Right cardiac atrium (tissue), 5 donors: ENCODE data around the gene IPO9. TPM values are rescaled to one million over a fixed set of nuclear protein-coding genes. Genes with fewer than 3 reads are reported as not detected.

Experiments used
- ATAC-seq, 2 donors: fragments of 200-7000 bp; cut with Tn5 transposase; one replicate each; pipeline versions ENCODE4 v1.8.0 to v1.9.1; 2020; ENCODE audit warnings: moderate library complexity in 2 of 2, mild to moderate bottlenecking in 1 of 2
- DNase-seq, 3 donors: peaks; one replicate each; pipeline ENCODE4 v3.0.0-alpha.2; 2020
- H3K27ac ChIP-seq: one replicate; pipeline ENCODE4 v1.5.1; 2013; ENCODE audit warnings: mild to moderate bottlenecking, low read length, control low read depth, moderate library complexity
- H3K27me3 ChIP-seq: one replicate; pipeline ENCODE4 v1.6.1; 2013; ENCODE audit not compliant: control insufficient read depth, insufficient read depth
- H3K4me1 ChIP-seq: one replicate; pipeline ENCODE4 v1.6.1; 2013; ENCODE audit warnings: low read length; ENCODE audit not compliant: control insufficient read depth, insufficient read depth
- H3K4me3 ChIP-seq: one replicate; pipeline ENCODE4 v1.5.1; 2013; ENCODE audit warnings: low read length, control low read depth
- H3K9me3 ChIP-seq: one replicate; pipeline ENCODE4 v1.6.1; 2013; ENCODE audit warnings: low read length; ENCODE audit not compliant: control insufficient read depth
- WGBS: extraction: QIAGEN DNeasy Blood & Tissue Kit; methylation state at CpG from one replicate; pipeline ENCODE4 v1.1.7; 2013; 5-methylcytosine and 5-hydroxymethylcytosine counted together
- intact Hi-C, 4 donors: fragments of 100-400 bp; cut with DNase I; formaldehyde crosslinking; loops; one replicate each; pipeline versions ENCODE4 v1.11.0 to v1.14.0; 2022 to 2023
- long read RNA-seq, 4 donors: library from polyadenylated mRNA; unstranded; transcript quantifications; one replicate each; pipeline ENCODE4 v2.0.0, GENCODE V29; 2020 to 2021
- polyA plus RNA-seq: library from polyadenylated mRNA; stranded (reverse); fragments of 200-250 nt; gene quantifications from one replicate; pipeline ENCODE4 v1.2.3, GENCODE V29; 2013
- total RNA-seq, 4 donors: library from RNA; stranded (reverse); fragmentation: NEBNext Ultra II Directional; extraction: Animal tissue kit (Norgen Biotek cat#: 25700); gene quantifications; one replicate each; pipeline ENCODE4 v1.2.1, GENCODE V29; 2021
- donor health status: healthy with polysubstance abuse.
- donor health status: DM: no; HTN: yes; CAD: no.
- donor health status: DM: no; HTN: no; CAD: no.
- donor health status: DM: no; HTN: yes; CAD: no; lungs with severe emphysema.
- donor health status: DM: yes; HTN: yes; CAD: no.

The IPO9 gene
- total RNA-seq = 10 to 100 TPM; 21.7 to 27.9 (median 24.6) TPM
- polyA plus RNA-seq = 10.3 TPM
- long read RNA-seq, donor 1, full-length matches to known transcripts = 8 of 27 reads
- long read RNA-seq, donor 1, partial matches to known transcripts = 11 of 27 reads
- long read RNA-seq, donor 1, other reads (novel, unspliced or antisense) = 8 of 27 reads
- long read RNA-seq, donor 2, full-length matches to known transcripts = 8 of 13 reads
- long read RNA-seq, donor 2, partial matches to known transcripts = 2 of 13 reads
- long read RNA-seq, donor 2, other reads (novel, unspliced or antisense) = 3 of 13 reads
- long read RNA-seq, donor 3, full-length matches to known transcripts = 24 of 50 reads
- long read RNA-seq, donor 3, partial matches to known transcripts = 9 of 50 reads
- long read RNA-seq, donor 3, other reads (novel, unspliced or antisense) = 17 of 50 reads
- long read RNA-seq, donor 4, full-length matches to known transcripts = 8 of 11 reads
- long read RNA-seq, donor 4, partial matches to known transcripts = 3 of 11 reads
- long read RNA-seq, donor 4, other reads (novel, unspliced or antisense) = 0 of 11 reads

DNA sequence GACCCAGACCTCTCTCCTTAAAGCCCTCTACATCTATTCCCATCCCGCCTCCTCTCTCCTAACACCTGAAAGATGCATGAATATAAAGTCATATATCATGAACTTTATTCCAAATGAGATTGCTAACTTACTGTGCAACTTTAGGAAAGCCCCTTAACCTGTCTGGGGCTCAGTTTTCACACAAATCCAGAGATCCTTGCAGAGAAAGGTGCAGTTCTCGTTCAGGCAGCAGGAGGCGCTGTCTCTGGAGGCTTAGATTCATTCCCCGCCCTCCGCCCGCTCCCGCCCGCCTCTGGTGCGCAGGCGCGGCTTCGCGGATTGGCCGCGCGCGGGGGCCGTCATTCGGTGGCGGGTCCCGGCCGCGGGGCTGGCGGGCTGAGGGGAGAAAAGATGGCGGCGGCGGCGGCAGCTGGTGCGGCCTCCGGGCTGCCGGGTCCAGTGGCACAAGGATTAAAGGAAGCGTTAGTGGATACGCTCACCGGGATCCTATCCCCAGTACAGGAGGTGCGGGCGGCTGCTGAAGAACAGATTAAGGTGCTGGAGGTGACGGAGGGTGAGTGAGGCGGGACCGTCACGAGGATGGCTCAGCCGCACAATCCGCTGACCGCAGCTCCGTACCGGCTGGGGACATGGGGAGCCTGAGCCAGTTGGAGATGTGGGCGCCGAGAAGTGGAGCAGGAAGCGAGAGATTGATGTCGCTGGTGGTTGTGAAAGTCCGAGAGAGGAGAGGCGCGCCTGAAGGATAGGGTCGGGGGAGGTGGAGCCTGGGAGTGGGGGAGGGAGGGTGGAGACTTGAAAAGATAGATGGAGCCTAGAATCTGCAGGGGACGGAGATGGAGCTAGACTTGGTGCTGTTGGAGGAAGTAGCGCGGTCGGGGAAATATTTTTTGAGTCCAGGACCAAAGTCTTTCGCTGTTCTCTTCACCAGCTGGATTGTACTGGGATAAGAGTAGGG lies at the start of gene IPO9:
Gene IPO9 (plus strand): TSS at position 338 of the 955 bp plus-strand sequence. CDS start 53 bp downstream, at position 391.
- Histone ChIP-seq H3K4me1 (no peaks in the 10 kb centered on the region), H3K4me3 (peak within 1 kb of the TSS; percentile 88), H3K9me3 (no peaks in the 10 kb centered on the region), H3K27me3 (no peaks in the 10 kb centered on the region), H3K27ac (peak within 1 kb of the TSS; percentile 85)
- intact Hi-C loops = no loop called here
- under 1% methylated on average over 58 of the region's 58 CpGs for WGBS
- ATAC-seq = peak; percentile 95 to 96
- DNase-seq = peak; percentile 93 to 98 (median 97)

DNA sequence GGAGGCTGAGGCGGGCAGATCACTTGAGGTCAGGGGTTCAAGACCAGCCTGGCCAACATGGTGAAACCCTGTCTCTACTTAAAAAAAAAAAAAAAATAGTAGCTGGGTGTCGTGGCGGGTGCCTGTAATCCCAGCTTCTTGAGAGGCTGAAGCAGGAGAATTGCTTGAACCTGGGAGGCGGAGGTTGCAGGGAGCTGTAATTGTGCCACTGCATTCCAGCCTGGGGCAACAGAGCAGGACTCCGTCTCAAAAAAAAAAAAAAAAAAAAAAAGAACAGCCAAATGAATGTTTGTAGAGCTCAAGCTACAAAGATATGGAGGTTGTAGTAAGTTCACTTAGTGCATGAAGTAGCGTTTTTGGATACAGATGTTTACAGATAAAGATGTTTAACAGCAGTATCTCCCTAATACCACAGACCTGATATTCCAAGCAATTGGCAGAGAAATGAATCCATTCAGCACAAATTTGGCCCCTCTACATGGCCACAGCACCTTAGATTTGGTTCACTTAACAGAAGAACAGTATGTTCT lies 49.5 kb upstream of the IPO9 start:
- Histone ChIP-seq H3K27me3 (no peaks in the 10 kb centered on the region), H3K4me3 (no peak overlapping the region), H3K27ac (peak overlapping the region; percentile 65), H3K4me1 (peaks cover 5% of the 10 kb centered on the region), H3K9me3 (no peaks in the 10 kb centered on the region)
- DNase-seq (no peak), ATAC-seq (peak in 1 of 2 donors; percentile 42)
- WGBS = 73% methylated on average over 6 of the region's 6 CpGs
- intact Hi-C loops = no loop called here

DNA sequence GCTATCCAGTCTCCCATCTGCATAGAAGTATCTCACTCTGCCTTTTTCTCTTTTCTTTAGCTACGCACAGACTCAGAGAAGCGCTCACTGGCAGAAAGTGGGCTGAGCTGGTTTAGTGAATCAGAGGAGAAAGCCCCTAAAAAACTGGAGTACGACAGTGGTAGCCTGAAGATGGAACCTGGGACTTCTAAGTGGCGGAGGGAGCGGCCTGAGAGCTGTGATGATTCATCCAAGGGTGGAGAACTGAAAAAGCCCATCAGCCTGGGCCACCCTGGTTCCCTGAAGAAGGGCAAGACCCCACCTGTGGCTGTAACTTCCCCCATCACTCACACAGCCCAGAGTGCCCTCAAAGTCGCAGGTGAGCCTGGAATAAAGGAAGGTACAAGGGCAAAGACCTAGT lies 48.0 kb upstream of the IPO9 start:
- intact Hi-C loops = no loop called here
- H3K27ac ChIP-seq = peak overlapping the region; percentile 38
- WGBS = 95% methylated on average over 6 of the region's 6 CpGs
- H3K27me3 ChIP-seq = no peaks in the 10 kb centered on the region
- ATAC-seq (no peak), DNase-seq (no peak)
- H3K4me1 ChIP-seq = peaks cover 2% of the 10 kb centered on the region
- no peak overlapping the region for H3K4me3 ChIP-seq
- no peaks in the 10 kb centered on the region for H3K9me3 ChIP-seq

DNA sequence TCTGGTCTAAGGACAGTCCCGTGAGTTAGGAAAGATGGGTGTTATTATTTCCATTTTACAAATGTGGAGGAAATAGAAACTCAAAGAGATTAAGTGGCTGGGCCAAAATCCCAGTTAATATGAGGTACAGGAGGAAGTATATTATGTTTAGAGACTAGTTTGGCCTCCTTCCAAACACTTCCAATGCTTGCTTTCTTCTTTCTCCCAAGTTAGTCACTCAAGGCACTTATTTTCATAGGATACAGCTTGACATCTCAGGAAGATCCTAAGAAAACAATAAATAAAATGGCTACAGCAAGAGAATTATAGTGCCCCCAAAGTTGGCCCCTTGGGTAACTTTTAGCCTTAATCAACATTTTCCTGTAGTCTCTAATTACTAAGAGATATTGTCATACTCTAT lies 47.5 kb upstream of the IPO9 start:
- H3K27me3 ChIP-seq = no peaks in the 10 kb centered on the region
- DNase-seq = no peak
- 45% methylated on average over 1 of the region's 1 CpG for WGBS
- intact Hi-C loops = no loop called here
- H3K4me3 ChIP-seq = no peak overlapping the region
- H3K27ac ChIP-seq = no peak overlapping the region
- no peak for ATAC-seq
- H3K9me3 ChIP-seq = no peaks in the 10 kb centered on the region
- H3K4me1 ChIP-seq = peaks cover 2% of the 10 kb centered on the region

DNA sequence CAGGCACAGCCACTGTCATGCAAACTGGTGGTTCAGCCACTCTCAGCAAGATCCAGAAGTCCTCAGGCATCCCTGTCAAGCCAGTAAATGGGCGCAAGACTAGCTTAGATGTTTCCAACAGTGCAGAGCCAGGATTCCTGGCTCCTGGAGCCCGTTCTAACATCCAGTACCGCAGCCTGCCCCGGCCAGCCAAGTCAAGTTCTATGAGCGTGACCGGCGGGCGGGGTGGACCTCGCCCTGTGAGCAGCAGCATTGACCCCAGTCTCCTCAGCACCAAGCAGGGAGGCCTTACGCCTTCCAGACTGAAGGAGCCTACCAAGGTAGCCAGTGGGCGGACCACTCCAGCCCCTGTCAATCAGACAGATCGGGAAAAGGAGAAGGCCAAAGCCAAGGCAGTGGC lies 46.6 kb upstream of the IPO9 start:
- H3K27me3 ChIP-seq = no peaks in the 10 kb centered on the region
- H3K4me1 ChIP-seq = peaks cover 2% of the 10 kb centered on the region
- intact Hi-C loops = no loop called here
- 98% methylated on average over 12 of the region's 12 CpGs for WGBS
- no peak overlapping the region for H3K4me3 ChIP-seq
- DNase-seq (peak in 1 of 3 donors; percentile 59), ATAC-seq (no peak)
- H3K9me3 ChIP-seq = no peaks in the 10 kb centered on the region
- H3K27ac ChIP-seq = no peak overlapping the region

DNA sequence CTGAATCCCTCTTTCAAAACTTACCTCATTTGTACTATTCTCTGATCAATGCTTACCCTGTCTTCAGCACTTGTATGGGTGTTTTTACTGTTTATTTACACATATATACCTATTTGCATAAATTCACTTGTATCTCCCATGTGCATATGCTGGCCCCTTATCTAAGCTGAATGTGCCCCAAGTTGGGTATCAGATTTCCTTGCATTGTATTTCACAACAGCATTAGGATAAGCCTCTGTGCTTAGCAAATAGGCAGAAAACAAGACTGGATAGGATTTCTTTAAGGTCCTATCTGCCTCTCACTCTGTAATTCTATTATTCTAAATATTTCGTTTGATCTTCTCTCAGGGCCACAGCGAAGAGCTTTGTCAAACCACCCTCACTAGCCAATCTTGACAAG lies 45.9 kb upstream of the IPO9 start:
- 91% methylated on average over 2 of the region's 2 CpGs for WGBS
- peaks cover 2% of the 10 kb centered on the region for H3K4me1 ChIP-seq

DNA sequence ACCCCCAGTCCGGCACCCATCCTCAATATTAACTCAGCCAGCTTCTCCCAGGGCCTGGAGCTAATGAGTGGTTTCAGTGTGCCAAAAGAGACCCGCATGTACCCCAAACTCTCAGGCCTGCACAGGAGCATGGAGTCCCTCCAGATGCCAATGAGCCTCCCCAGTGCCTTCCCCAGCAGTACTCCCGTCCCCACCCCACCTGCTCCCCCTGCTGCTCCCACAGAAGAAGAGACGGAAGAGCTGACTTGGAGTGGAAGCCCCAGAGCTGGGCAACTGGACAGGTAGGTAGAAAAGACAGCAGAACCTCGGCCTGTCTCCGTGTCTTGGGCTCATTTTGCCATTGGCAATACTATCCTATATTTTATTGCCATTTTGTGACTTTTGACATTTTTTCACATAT lies 45.4 kb upstream of the IPO9 start:
- no peak overlapping the region for H3K4me3 ChIP-seq
- intact Hi-C loops = no loop called here
- H3K9me3 ChIP-seq = no peaks in the 10 kb centered on the region
- ATAC-seq = no peak
- DNase-seq = no peak
- peaks cover 2% of the 10 kb centered on the region for H3K4me1 ChIP-seq
- no peaks in the 10 kb centered on the region for H3K27me3 ChIP-seq
- H3K27ac ChIP-seq = no peak overlapping the region
- 94% methylated on average over 6 of the region's 6 CpGs for WGBS

More for the DNA sequence above, 45.9 kb upstream of the IPO9 start:
- Histone ChIP-seq H3K9me3 (no peaks in the 10 kb centered on the region), H3K4me3 (no peak overlapping the region), H3K27ac (no peak overlapping the region), H3K27me3 (no peaks in the 10 kb centered on the region)
- ATAC-seq = no peak
- intact Hi-C loops = no loop called here
- no peak for DNase-seq

DNA sequence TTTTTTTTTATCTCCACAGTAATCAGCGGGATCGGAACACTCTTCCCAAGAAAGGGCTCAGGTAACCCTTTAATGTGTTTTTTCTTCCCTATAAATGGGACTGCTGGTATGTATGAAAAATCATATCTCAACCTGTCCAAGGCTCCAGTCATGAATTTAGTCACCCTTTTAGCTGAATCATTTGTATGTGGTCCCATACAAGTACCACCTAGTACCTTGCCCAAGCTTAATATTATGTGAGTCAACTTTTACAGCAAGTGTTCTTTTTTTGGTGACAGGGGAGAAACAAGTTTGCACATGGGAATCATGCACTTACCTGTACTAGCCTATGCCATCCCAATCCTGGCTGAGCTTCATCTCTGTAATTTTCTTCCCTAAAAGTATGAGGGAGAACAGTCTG lies 43.7 kb upstream of the IPO9 start:
- peaks cover 7% of the 10 kb centered on the region for H3K4me1 ChIP-seq
- intact Hi-C loops = no loop called here
- H3K27ac ChIP-seq = no peak overlapping the region
- 95% methylated on average over 2 of the region's 2 CpGs for WGBS
- no peak overlapping the region for H3K4me3 ChIP-seq
- no peaks in the 10 kb centered on the region for H3K27me3 ChIP-seq
- DNase-seq (no peak), ATAC-seq (no peak)
- no peaks in the 10 kb centered on the region for H3K9me3 ChIP-seq

DNA sequence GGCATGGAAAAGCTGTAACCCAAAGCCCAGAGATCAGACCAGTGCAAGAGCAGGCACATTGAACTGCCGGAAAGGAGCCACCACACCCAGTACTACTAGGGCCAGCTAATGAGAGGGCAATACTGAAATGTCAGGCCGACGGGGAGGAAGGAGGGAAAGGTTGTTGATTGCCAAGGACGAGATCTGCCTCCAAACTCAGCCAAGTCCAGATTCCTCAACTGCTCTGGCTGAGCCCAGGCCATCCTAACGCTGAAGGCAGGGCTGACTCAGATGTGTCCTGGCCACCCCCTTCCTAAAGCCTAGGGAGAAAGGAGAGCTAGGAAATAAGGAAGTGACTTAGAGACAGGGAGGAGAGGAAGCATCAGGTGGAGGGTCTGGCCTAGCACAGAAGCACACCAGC lies 42.1 kb upstream of the IPO9 start:
- ATAC-seq (peak; percentile 79 to 84), DNase-seq (peak; percentile 66 to 81 (median 69))
- 55% methylated on average over 5 of the region's 5 CpGs for WGBS
- Histone ChIP-seq H3K9me3 (no peaks in the 10 kb centered on the region), H3K4me1 (peaks cover 8% of the 10 kb centered on the region), H3K27me3 (no peaks in the 10 kb centered on the region), H3K27ac (peak overlapping the region; percentile 20), H3K4me3 (no peak overlapping the region)
- intact Hi-C loops = no loop called here

DNA sequence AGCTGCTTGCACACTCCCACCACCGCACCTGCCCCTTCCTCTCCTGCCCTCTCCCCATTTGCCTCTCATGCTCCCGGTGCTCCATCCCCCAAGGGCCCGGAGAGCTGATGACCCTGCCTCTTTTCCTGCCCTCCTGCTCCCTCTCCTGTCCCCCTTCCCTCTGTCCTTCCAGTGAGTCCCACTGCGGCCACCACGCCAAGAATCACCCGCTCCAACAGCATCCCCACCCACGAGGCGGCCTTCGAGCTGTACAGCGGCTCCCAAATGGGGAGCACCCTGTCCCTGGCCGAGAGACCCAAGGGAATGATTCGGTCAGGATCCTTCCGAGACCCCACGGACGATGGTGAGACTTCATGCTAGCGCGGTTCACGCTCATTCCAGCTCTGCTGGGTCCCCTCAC lies 40.7 kb upstream of the IPO9 start:
- WGBS = 96% methylated on average over 18 of the region's 18 CpGs
- H3K27me3 ChIP-seq = no peaks in the 10 kb centered on the region
- ATAC-seq (no peak), DNase-seq (peak in 1 of 3 donors; percentile 53)
- intact Hi-C loops = no loop called here
- no peak overlapping the region for H3K27ac ChIP-seq
- H3K4me1 ChIP-seq = peaks cover 19% of the 10 kb centered on the region
- H3K9me3 ChIP-seq = no peaks in the 10 kb centered on the region
- H3K4me3 ChIP-seq = no peak overlapping the region
